H7 (cell line): ENCODE data around the gene MAGI1. TPM values are rescaled to one million over a fixed set of nuclear protein-coding genes. Genes with fewer than 3 reads are reported as not detected.

Source experiments
- DNase-seq: peaks from one replicate; pipeline ENCODE4 v3.0.0; 2012
- H3K27me3 ChIP-seq: 2 replicates; pipeline ENCODE4 v1.6.0; 2011; ENCODE audit warnings: mild to moderate bottlenecking, low read length; ENCODE audit not compliant: control insufficient read depth, insufficient read depth
- H3K36me3 ChIP-seq: replicated peaks from 2 replicates; pipeline ENCODE4 v1.5.1; 2011; ENCODE audit warnings: low read length; ENCODE audit not compliant: control insufficient read depth, insufficient read depth
- H3K4me3 ChIP-seq: 2 replicates; pipeline ENCODE4 v1.5.1; 2011; ENCODE audit warnings: low read depth, mild to moderate bottlenecking, control low read depth, low read length, moderate library complexity; ENCODE audit not compliant: insufficient read depth
- total RNA-seq: library from RNA; depleted of rRNA; stranded (reverse); fragments of >200 nt; shearing (Covaris generic); gene quantifications from 2 replicates; pipeline ENCODE4 v1.2.3, GENCODE V29; 2014

MAGI1 gene
- total RNA-seq, 1 experiment from 2014 or later = 26.4 TPM

- DNase-seq = no peak
- Histone ChIP-seq H3K4me3 (no peak overlapping the region), H3K36me3 (no peaks in the 10 kb centered on the region), H3K27me3 (no peaks in the 10 kb centered on the region)
These were observed 190.7 kb downstream of the MAGI1 start for GRCh38 chr3:65848024-65848423.

- Histone ChIP-seq H3K36me3 (no peaks in the 10 kb centered on the region), H3K4me3 (no peak overlapping the region), H3K27me3 (no peaks in the 10 kb centered on the region)
- no peak for DNase-seq
These were observed 191.8 kb downstream of the MAGI1 start for GRCh38 chr3:65846936-65847335.

- H3K4me3 ChIP-seq = no peak overlapping the region
- DNase-seq = no peak
- H3K36me3 ChIP-seq = no peaks in the 10 kb centered on the region
- H3K27me3 ChIP-seq = no peaks in the 10 kb centered on the region
These were observed 194.3 kb downstream of the MAGI1 start for GRCh38 chr3:65844370-65844769.

GRCh38 chr3:65843732-65844131, 195.0 kb downstream of the MAGI1 start:
- no peaks in the 10 kb centered on the region for H3K36me3 ChIP-seq

GRCh38 chr3:65837604-65838003, 201.1 kb downstream of the MAGI1 start:
- no peaks in the 10 kb centered on the region for H3K27me3 ChIP-seq
- no peak overlapping the region for H3K4me3 ChIP-seq
- no peaks in the 10 kb centered on the region for H3K36me3 ChIP-seq
- DNase-seq = no peak

More at GRCh38 chr3:65843732-65844131, 195.0 kb downstream of the MAGI1 start:
- no peak overlapping the region for H3K4me3 ChIP-seq
- no peak for DNase-seq
- H3K27me3 ChIP-seq = no peaks in the 10 kb centered on the region

GRCh38 chr3:65836047-65836446, 202.7 kb downstream of the MAGI1 start:
- no peak overlapping the region for H3K4me3 ChIP-seq
- H3K27me3 ChIP-seq = no peaks in the 10 kb centered on the region
- no peaks in the 10 kb centered on the region for H3K36me3 ChIP-seq
- DNase-seq = no peak

- H3K4me3 ChIP-seq = no peak overlapping the region
- H3K27me3 ChIP-seq = no peaks in the 10 kb centered on the region
- no peaks in the 10 kb centered on the region for H3K36me3 ChIP-seq
These were observed 204.8 kb downstream of the MAGI1 start for GRCh38 chr3:65833761-65834505.

GRCh38 chr3:65831733-65832425, 206.8 kb downstream of the MAGI1 start:
- H3K27me3 ChIP-seq = no peaks in the 10 kb centered on the region
- no peaks in the 10 kb centered on the region for H3K36me3 ChIP-seq
- no peak for DNase-seq

More at GRCh38 chr3:65833761-65834505, 204.8 kb downstream of the MAGI1 start:
- DNase-seq = no peak

GRCh38 chr3:65830948-65831732, 207.6 kb downstream of the MAGI1 start:
- Histone ChIP-seq H3K27me3 (no peaks in the 10 kb centered on the region), H3K36me3 (no peaks in the 10 kb centered on the region), H3K4me3 (no peak overlapping the region)
- no peak for DNase-seq

More at GRCh38 chr3:65831733-65832425, 206.8 kb downstream of the MAGI1 start:
- no peak overlapping the region for H3K4me3 ChIP-seq

GRCh38 chr3:65829228-65829627, 209.5 kb downstream of the MAGI1 start:
- no peak for DNase-seq
- H3K36me3 ChIP-seq = no peaks in the 10 kb centered on the region
- H3K4me3 ChIP-seq = no peak overlapping the region
- no peaks in the 10 kb centered on the region for H3K27me3 ChIP-seq

GRCh38 chr3:65828706-65829105, 210.0 kb downstream of the MAGI1 start:
- DNase-seq = peak; percentile 8
- H3K27me3 ChIP-seq = no peaks in the 10 kb centered on the region
- no peak overlapping the region for H3K4me3 ChIP-seq
- H3K36me3 ChIP-seq = no peaks in the 10 kb centered on the region

GRCh38 chr3:65827076-65827475, 211.6 kb downstream of the MAGI1 start:
- Histone ChIP-seq H3K4me3 (no peak overlapping the region), H3K27me3 (no peaks in the 10 kb centered on the region), H3K36me3 (no peaks in the 10 kb centered on the region)
- DNase-seq = no peak

- no peak for DNase-seq
- Histone ChIP-seq H3K36me3 (no peaks in the 10 kb centered on the region), H3K27me3 (no peaks in the 10 kb centered on the region; the same call in 1 of the 2 replicates), H3K4me3 (no peak overlapping the region)
These were observed 214.6 kb downstream of the MAGI1 start for GRCh38 chr3:65824166-65824565.

GRCh38 chr3:65820600-65820999, 218.1 kb downstream of the MAGI1 start:
- Histone ChIP-seq H3K27me3 (no peaks in the 10 kb centered on the region; the same call in 1 of the 2 replicates), H3K36me3 (no peaks in the 10 kb centered on the region), H3K4me3 (no peak overlapping the region)
- no peak for DNase-seq
